Measurements from ENCODE around the gene HDAC4. TPM values are rescaled to one million over a fixed set of nuclear protein-coding genes. Genes with fewer than 3 reads are reported as not detected.
A peak's percentile ranks its signal among the peaks of the same experiment; 100 is the strongest.

Gene HDAC4
- total RNA-seq, 2 donors from 2014 or later: 49.8 to 71.7 TPM

- H3K36me3 Mint-ChIP-seq (ENCODE audit: insufficient read depth in 2 of 2): peaks cover 4 to 6% of the 10 kb centered on the region in 2 donors
- H3K4me3 Mint-ChIP-seq: peak overlapping the region; percentile 93 to 96
- H3K4me1 Mint-ChIP-seq (ENCODE audit: low read depth): peaks cover 82% of the 10 kb centered on the region
- peaks cover 17% of the 10 kb centered on the region for H3K27me3 Mint-ChIP-seq (ENCODE audit: low read depth)
- no peak for DNase-seq
- peak overlapping the region; percentile 31 for H3K27ac Mint-ChIP-seq
- H3K9me3 Mint-ChIP-seq: no peaks in the 10 kb centered on the region
- no peak for ATAC-seq (replicated peaks in 1 of 2)
Measured at GRCh38 chr2:239266434-239266766, 134.4 kb downstream of the HDAC4 start.

- ATAC-seq (replicated peaks in 1 of 2) (no peak), DNase-seq (no peak)
- H3K4me3 Mint-ChIP-seq: peak overlapping the region; percentile 93 to 96
- no peaks in the 10 kb centered on the region for H3K9me3 Mint-ChIP-seq
- H3K27ac Mint-ChIP-seq: peak overlapping the region; percentile 39
- H3K4me1 Mint-ChIP-seq (ENCODE audit: low read depth): peaks cover 87% of the 10 kb centered on the region
- peaks cover 4 to 6% of the 10 kb centered on the region in 2 donors for H3K36me3 Mint-ChIP-seq (ENCODE audit: insufficient read depth in 2 of 2)
- H3K27me3 Mint-ChIP-seq (ENCODE audit: low read depth): peaks cover 15% of the 10 kb centered on the region
Measured at GRCh38 chr2:239265681-239266433, 135.0 kb downstream of the HDAC4 start.

GRCh38 chr2:239264838-239265651 lies 135.8 kb downstream of the HDAC4 start:
- peaks cover 10% of the 10 kb centered on the region for H3K27me3 Mint-ChIP-seq (ENCODE audit: low read depth)
- ATAC-seq (replicated peaks in 1 of 2): peak; percentile 68 to 69
- peaks cover 92% of the 10 kb centered on the region for H3K4me1 Mint-ChIP-seq (ENCODE audit: low read depth)
- peak; percentile 71 to 72 for DNase-seq
- H3K27ac Mint-ChIP-seq: peak overlapping the region; percentile 85
- peak overlapping the region; percentile 93 to 96 for H3K4me3 Mint-ChIP-seq
- H3K36me3 Mint-ChIP-seq (ENCODE audit: insufficient read depth in 2 of 2): peaks cover 4 to 6% of the 10 kb centered on the region in 2 donors
- H3K9me3 Mint-ChIP-seq: no peaks in the 10 kb centered on the region

GRCh38 chr2:239264492-239264837 lies 136.4 kb downstream of the HDAC4 start:
- Mint-ChIP-seq H3K4me1 (ENCODE audit: low read depth) (peaks cover 92% of the 10 kb centered on the region), H3K36me3 (ENCODE audit: insufficient read depth in 2 of 2) (peaks cover 2 to 6% of the 10 kb centered on the region in 2 donors), H3K27me3 (ENCODE audit: low read depth) (peaks cover 6% of the 10 kb centered on the region), H3K4me3 (peak overlapping the region; percentile 93 to 96), H3K27ac (peak overlapping the region; percentile 85), H3K9me3 (no peaks in the 10 kb centered on the region)
- DNase-seq (peak; percentile 53 to 60), ATAC-seq (replicated peaks in 1 of 2) (peak; percentile 33 to 49)

GRCh38 chr2:239263669-239264491 lies 136.9 kb downstream of the HDAC4 start:
- peaks cover 0 to 2% of the 10 kb centered on the region in 2 donors for H3K36me3 Mint-ChIP-seq (ENCODE audit: insufficient read depth in 2 of 2)
- peak overlapping the region; percentile 93 to 96 for H3K4me3 Mint-ChIP-seq
- DNase-seq: no peak
- no peak for ATAC-seq (replicated peaks in 1 of 2)
- peak overlapping the region; percentile 85 for H3K27ac Mint-ChIP-seq
- peaks cover 92% of the 10 kb centered on the region for H3K4me1 Mint-ChIP-seq (ENCODE audit: low read depth)
- no peaks in the 10 kb centered on the region for H3K27me3 Mint-ChIP-seq (ENCODE audit: low read depth)
- H3K9me3 Mint-ChIP-seq: no peaks in the 10 kb centered on the region

- H3K27me3 Mint-ChIP-seq (ENCODE audit: low read depth): no peaks in the 10 kb centered on the region
- H3K27ac Mint-ChIP-seq: no peak overlapping the region
- H3K36me3 Mint-ChIP-seq (ENCODE audit: insufficient read depth in 2 of 2): peaks cover 0 to 2% of the 10 kb centered on the region in 2 donors
- H3K4me1 Mint-ChIP-seq (ENCODE audit: low read depth): peaks cover 92% of the 10 kb centered on the region
- no peak for ATAC-seq (replicated peaks in 1 of 2)
- DNase-seq: no peak
- peak overlapping the region; percentile 26 to 36 for H3K4me3 Mint-ChIP-seq
- H3K9me3 Mint-ChIP-seq: no peaks in the 10 kb centered on the region
Measured at GRCh38 chr2:239263231-239263630, 137.6 kb downstream of the HDAC4 start.

- H3K4me1 Mint-ChIP-seq (ENCODE audit: low read depth): peaks cover 92% of the 10 kb centered on the region
- H3K27ac Mint-ChIP-seq: no peak overlapping the region
- ATAC-seq (replicated peaks in 1 of 2) (no peak), DNase-seq (no peak)
- no peaks in the 10 kb centered on the region for H3K27me3 Mint-ChIP-seq (ENCODE audit: low read depth)
- peaks cover 3 to 4% of the 10 kb centered on the region in 2 donors for H3K36me3 Mint-ChIP-seq (ENCODE audit: insufficient read depth in 2 of 2)
- peaks cover 0 to under 1% of the 10 kb centered on the region in 2 donors for H3K9me3 Mint-ChIP-seq
- H3K4me3 Mint-ChIP-seq: peak overlapping the region in 1 of 2 donors; percentile 7
Measured at GRCh38 chr2:239262484-239263230, 138.2 kb downstream of the HDAC4 start.

- ATAC-seq (replicated peaks in 1 of 2): no peak
- H3K4me1 Mint-ChIP-seq (ENCODE audit: low read depth): peaks cover 92% of the 10 kb centered on the region
- peak overlapping the region in 1 of 2 donors; percentile 46 for H3K4me3 Mint-ChIP-seq
- H3K27me3 Mint-ChIP-seq (ENCODE audit: low read depth): no peaks in the 10 kb centered on the region
- H3K27ac Mint-ChIP-seq: peak overlapping the region; percentile 67
- DNase-seq: no peak
- peaks cover 3 to 7% of the 10 kb centered on the region in 2 donors for H3K36me3 Mint-ChIP-seq (ENCODE audit: insufficient read depth in 2 of 2)
- peaks cover 2% of the 10 kb centered on the region in 2 donors for H3K9me3 Mint-ChIP-seq
Measured at GRCh38 chr2:239261796-239262483, 138.9 kb downstream of the HDAC4 start.

- ATAC-seq (replicated peaks in 1 of 2) (no peak), DNase-seq (no peak)
- H3K4me1 Mint-ChIP-seq (ENCODE audit: low read depth): peaks cover 92% of the 10 kb centered on the region
- H3K27me3 Mint-ChIP-seq (ENCODE audit: low read depth): no peaks in the 10 kb centered on the region
- no peak overlapping the region for H3K4me3 Mint-ChIP-seq
- peaks cover 3 to 7% of the 10 kb centered on the region in 2 donors for H3K36me3 Mint-ChIP-seq (ENCODE audit: insufficient read depth in 2 of 2)
- no peak overlapping the region for H3K27ac Mint-ChIP-seq
- H3K9me3 Mint-ChIP-seq: peaks cover 2% of the 10 kb centered on the region in 2 donors
Measured at GRCh38 chr2:239261356-239261755, 139.5 kb downstream of the HDAC4 start.

- peaks cover 2% of the 10 kb centered on the region in 2 donors for H3K9me3 Mint-ChIP-seq
- H3K27ac Mint-ChIP-seq: peak overlapping the region; percentile 12
- DNase-seq: no peak
- H3K27me3 Mint-ChIP-seq (ENCODE audit: low read depth): no peaks in the 10 kb centered on the region
- peaks cover 92% of the 10 kb centered on the region for H3K4me1 Mint-ChIP-seq (ENCODE audit: low read depth)
- peaks cover 3 to 7% of the 10 kb centered on the region in 2 donors for H3K36me3 Mint-ChIP-seq (ENCODE audit: insufficient read depth in 2 of 2)
- no peak for ATAC-seq (replicated peaks in 1 of 2)
- H3K4me3 Mint-ChIP-seq: peak overlapping the region; percentile 78 to 81
Measured at GRCh38 chr2:239260546-239261327, 140.1 kb downstream of the HDAC4 start.

- peak; percentile 46 to 53 for ATAC-seq (replicated peaks in 1 of 2)
- Mint-ChIP-seq H3K27me3 (ENCODE audit: low read depth) (peaks cover under 1% of the 10 kb centered on the region), H3K9me3 (peaks cover 2% of the 10 kb centered on the region in 2 donors), H3K27ac (peak overlapping the region; percentile 55), H3K4me1 (ENCODE audit: low read depth) (peaks cover 91% of the 10 kb centered on the region), H3K36me3 (ENCODE audit: insufficient read depth in 2 of 2) (peaks cover 3 to 7% of the 10 kb centered on the region in 2 donors), H3K4me3 (peak overlapping the region; percentile 78 to 81)
- no peak for DNase-seq
Measured at GRCh38 chr2:239259603-239260298, 141.1 kb downstream of the HDAC4 start.

Data from activated T-cell treated with anti-CD3 and anti-CD28 coated beads, Interleukin-2, amount 50 U/mL, for 72 hours (primary cell).